Measurements from ENCODE around the gene ZFAND5.

The ZFAND5 gene

DNA sequence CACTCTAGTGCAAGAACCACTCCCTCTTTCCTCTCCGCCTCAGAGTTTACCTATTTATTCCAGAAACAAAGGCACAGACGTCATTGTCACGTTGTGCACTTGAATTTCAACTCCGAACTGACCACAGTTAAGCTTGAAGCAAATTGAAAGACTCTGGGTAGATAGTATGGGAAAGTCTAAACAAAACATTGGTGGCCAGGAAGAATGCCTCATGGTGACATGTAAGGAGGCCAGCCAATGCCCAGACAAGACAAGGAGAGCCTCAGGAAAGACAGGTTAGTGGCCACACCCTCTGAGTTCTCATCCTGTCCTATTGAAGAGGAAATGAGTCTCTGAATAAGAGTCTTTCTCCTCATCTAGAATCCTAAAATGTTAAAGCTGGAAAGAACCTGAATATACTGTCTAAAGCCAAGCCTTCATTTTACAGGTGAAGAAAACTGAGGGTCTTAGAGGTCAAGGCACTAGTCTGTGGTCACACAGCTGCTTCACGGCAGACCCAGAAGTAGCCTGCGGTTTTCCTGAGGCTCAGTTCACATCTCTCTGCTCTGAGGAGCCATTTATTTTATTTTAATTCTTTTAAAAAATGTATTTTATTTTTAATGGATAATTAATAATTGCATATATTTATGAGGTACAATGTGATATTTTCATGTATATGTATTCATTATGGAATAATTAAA is 30.2 kb downstream of the ZFAND5 start:
- H3K9ac ChIP-seq (ENCODE audit: low read length), result no peak overlapping the region
- no peaks in the 10 kb centered on the region for H3K36me3 ChIP-seq (ENCODE audit: control insufficient read depth, insufficient read depth, low read length)
- no peak overlapping the region for H3K4me3 ChIP-seq (ENCODE audit: low read length)
- no peaks in the 10 kb centered on the region for H3K4me1 ChIP-seq (ENCODE audit: control insufficient read depth, insufficient read depth, low read length)
- no peaks in the 10 kb centered on the region for H3K9me3 ChIP-seq (ENCODE audit: control insufficient read depth, low read length)
- H3K27me3 ChIP-seq (ENCODE audit: control insufficient read depth, insufficient read depth, low read length), result no peaks in the 10 kb centered on the region

DNA sequence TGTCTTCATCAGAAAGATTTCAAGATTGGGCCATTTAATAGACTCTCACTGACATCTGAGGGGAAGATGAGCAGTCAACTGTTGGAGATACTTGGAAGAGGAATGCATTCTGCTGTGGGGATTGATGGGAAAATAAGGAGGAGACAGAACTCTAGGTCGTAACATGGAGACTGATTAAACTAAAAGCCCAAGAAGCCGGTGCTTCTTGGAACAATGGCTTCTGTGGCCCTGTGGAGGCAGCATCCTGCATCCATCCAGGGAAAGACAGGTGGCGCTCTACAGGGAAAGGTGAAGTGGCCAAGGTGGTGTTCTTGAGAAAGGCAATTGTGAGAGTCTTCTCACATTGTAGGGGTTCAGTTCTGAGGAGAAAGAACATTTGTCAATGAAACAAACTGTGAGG is 31.3 kb downstream of the ZFAND5 start:
- Histone ChIP-seq H3K4me1 (ENCODE audit: control insufficient read depth, insufficient read depth, low read length) (no peaks in the 10 kb centered on the region), H3K9me3 (ENCODE audit: control insufficient read depth, low read length) (no peaks in the 10 kb centered on the region), H3K36me3 (ENCODE audit: control insufficient read depth, insufficient read depth, low read length) (no peaks in the 10 kb centered on the region), H3K4me3 (ENCODE audit: low read length) (no peak overlapping the region), H3K9ac (ENCODE audit: low read length) (no peak overlapping the region), H3K27me3 (ENCODE audit: control insufficient read depth, insufficient read depth, low read length) (no peaks in the 10 kb centered on the region)

DNA sequence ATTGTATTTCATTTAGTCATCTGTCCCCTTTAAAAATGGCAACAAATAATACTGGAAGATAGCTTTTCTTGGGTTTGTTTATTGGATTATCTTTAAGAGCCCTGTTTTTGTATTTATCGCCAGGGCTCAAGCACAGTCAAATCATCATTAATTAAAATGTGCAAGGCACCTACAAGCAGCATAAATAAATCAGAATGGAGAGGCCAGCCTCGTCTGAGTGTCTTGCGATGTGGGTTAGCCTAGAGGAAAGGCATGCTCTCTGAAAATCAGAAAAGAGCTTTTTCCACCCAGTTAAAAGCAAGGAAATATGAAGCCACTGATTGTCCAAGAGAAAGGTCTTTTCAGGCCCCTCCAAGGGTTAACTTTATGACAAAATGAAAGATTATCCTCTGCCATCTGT is 31.8 kb downstream of the ZFAND5 start:
- Histone ChIP-seq H3K27me3 (ENCODE audit: control insufficient read depth, insufficient read depth, low read length) (no peaks in the 10 kb centered on the region), H3K9ac (ENCODE audit: low read length) (no peak overlapping the region), H3K4me1 (ENCODE audit: control insufficient read depth, insufficient read depth, low read length) (no peaks in the 10 kb centered on the region), H3K4me3 (ENCODE audit: low read length) (no peak overlapping the region), H3K36me3 (ENCODE audit: control insufficient read depth, insufficient read depth, low read length) (no peaks in the 10 kb centered on the region), H3K9me3 (ENCODE audit: control insufficient read depth, low read length) (no peaks in the 10 kb centered on the region)

DNA sequence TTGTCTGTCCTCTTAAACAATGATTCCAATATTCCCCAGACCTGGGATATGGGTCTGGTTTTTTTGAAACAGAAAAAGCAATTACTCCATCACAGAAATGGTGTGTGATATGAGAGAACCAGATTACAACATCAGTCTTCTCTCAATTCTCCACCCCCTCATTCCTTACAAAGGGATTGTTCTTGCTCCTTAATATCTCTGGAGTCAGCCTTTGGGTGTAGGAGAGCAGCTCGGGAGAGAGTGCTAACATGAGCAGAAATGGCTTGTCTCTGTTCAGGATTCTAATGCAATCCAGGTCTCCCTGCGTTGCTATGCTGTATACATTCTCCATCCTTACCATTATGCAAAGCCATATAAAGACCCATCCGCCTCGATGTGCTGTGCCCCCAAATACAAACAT is 32.7 kb downstream of the ZFAND5 start:
- H3K27me3 ChIP-seq (ENCODE audit: control insufficient read depth, insufficient read depth, low read length), result no peaks in the 10 kb centered on the region
- no peaks in the 10 kb centered on the region for H3K4me1 ChIP-seq (ENCODE audit: control insufficient read depth, insufficient read depth, low read length)
- peak overlapping the region; percentile 8 for H3K4me3 ChIP-seq (ENCODE audit: low read length)
- no peaks in the 10 kb centered on the region for H3K9me3 ChIP-seq (ENCODE audit: control insufficient read depth, low read length)
- H3K36me3 ChIP-seq (ENCODE audit: control insufficient read depth, insufficient read depth, low read length), result no peaks in the 10 kb centered on the region
- no peak overlapping the region for H3K9ac ChIP-seq (ENCODE audit: low read length)

DNA sequence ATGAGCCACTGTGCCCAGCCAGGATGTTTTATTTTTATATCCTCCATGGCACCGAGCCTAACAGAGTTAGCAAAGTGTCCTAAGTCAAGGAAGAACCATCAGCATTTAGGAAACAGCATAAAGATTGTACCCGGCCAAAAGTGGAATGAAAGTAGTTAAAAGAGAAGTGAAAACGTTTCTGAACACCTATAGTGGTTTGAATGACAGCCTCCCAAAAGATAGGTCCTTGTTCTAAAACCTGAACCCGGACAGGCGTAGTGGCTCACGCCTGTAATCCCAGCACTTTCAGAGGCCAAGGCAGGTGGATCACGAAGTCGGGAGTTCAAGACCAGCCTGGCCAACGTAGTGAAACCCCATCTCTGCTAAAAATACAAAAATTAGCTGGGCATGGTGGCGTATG is 37.4 kb downstream of the ZFAND5 start:
- no peak overlapping the region for H3K4me3 ChIP-seq (ENCODE audit: low read length)
- H3K9me3 ChIP-seq (ENCODE audit: control insufficient read depth, low read length), result no peaks in the 10 kb centered on the region
- H3K27me3 ChIP-seq (ENCODE audit: control insufficient read depth, insufficient read depth, low read length), result no peaks in the 10 kb centered on the region
- no peaks in the 10 kb centered on the region for H3K4me1 ChIP-seq (ENCODE audit: control insufficient read depth, insufficient read depth, low read length)
- no peak overlapping the region for H3K9ac ChIP-seq (ENCODE audit: low read length)
- H3K36me3 ChIP-seq (ENCODE audit: control insufficient read depth, insufficient read depth, low read length), result no peaks in the 10 kb centered on the region

DNA sequence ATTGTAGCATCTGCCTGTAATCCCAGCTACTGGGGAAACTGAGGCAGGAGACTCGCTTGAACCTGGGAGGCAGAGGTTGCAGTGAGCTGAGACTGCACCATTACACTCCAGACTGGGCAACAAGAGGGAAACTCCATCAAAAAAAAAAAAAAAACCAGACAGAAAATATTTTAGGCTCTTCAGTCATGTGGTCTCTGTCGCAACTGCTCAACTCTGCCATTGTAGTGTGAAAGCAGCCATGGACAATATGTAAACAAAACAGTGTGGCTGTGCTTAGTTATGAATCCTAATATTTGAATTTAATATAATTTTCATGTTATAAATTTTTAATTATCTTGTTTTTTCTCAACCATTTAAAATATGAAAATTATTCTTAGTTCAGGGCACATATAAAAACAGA is 38.4 kb downstream of the ZFAND5 start:
- no peaks in the 10 kb centered on the region for H3K36me3 ChIP-seq (ENCODE audit: control insufficient read depth, insufficient read depth, low read length)
- no peak overlapping the region for H3K4me3 ChIP-seq (ENCODE audit: low read length)
- H3K4me1 ChIP-seq (ENCODE audit: control insufficient read depth, insufficient read depth, low read length), result no peaks in the 10 kb centered on the region
- no peaks in the 10 kb centered on the region for H3K9me3 ChIP-seq (ENCODE audit: control insufficient read depth, low read length)
- no peaks in the 10 kb centered on the region for H3K27me3 ChIP-seq (ENCODE audit: control insufficient read depth, insufficient read depth, low read length)
- no peak overlapping the region for H3K9ac ChIP-seq (ENCODE audit: low read length)

DNA sequence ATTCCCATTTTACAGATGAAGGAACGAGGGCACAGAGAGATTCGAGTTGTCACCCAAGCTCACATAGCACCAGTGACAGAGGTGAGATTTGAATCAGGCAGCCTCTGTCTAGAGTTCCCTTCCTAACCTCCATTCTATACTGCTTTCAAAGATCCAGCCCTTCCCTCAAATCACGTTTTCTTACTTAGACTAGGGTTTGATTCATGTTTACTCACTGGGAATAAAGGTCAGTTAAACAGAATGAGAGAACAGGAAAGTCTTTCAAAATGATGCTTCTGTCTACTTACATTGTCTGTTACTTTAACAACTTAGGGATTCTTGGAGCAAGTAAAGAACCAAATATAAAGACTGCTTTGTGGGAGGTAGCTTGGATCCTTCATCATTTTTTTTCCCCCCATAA is 40.0 kb downstream of the ZFAND5 start:
- no peaks in the 10 kb centered on the region for H3K27me3 ChIP-seq (ENCODE audit: control insufficient read depth, insufficient read depth, low read length)
- H3K4me1 ChIP-seq (ENCODE audit: control insufficient read depth, insufficient read depth, low read length), result no peaks in the 10 kb centered on the region
- H3K36me3 ChIP-seq (ENCODE audit: control insufficient read depth, insufficient read depth, low read length), result no peaks in the 10 kb centered on the region
- no peak overlapping the region for H3K4me3 ChIP-seq (ENCODE audit: low read length)
- no peak overlapping the region for H3K9ac ChIP-seq (ENCODE audit: low read length)
- H3K9me3 ChIP-seq (ENCODE audit: control insufficient read depth, low read length), result no peaks in the 10 kb centered on the region

DNA sequence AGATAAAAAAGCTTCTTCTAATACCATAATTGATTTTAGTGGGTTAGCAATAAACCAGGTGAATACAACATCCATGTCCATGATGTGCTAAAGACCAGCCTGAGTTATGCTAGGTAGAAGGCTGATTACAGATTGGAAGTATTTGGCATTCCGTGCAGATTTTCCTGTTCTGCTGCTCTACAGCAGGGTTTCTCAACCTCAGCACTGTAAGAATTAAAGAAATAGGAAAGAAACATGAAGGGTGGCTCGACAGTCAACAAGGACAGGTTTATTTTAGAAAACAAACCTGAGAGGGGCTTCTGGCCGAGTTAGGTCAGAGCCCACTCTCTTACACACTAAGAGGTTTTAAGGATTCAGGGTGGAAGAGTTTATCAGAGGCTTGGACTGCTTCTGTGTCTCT is 42.3 kb downstream of the ZFAND5 start:
- Histone ChIP-seq H3K9me3 (ENCODE audit: control insufficient read depth, low read length) (no peaks in the 10 kb centered on the region), H3K4me1 (ENCODE audit: control insufficient read depth, insufficient read depth, low read length) (no peaks in the 10 kb centered on the region), H3K4me3 (ENCODE audit: low read length) (no peak overlapping the region), H3K36me3 (ENCODE audit: control insufficient read depth, insufficient read depth, low read length) (no peaks in the 10 kb centered on the region), H3K27me3 (ENCODE audit: control insufficient read depth, insufficient read depth, low read length) (no peaks in the 10 kb centered on the region), H3K9ac (ENCODE audit: low read length) (no peak overlapping the region)

DNA sequence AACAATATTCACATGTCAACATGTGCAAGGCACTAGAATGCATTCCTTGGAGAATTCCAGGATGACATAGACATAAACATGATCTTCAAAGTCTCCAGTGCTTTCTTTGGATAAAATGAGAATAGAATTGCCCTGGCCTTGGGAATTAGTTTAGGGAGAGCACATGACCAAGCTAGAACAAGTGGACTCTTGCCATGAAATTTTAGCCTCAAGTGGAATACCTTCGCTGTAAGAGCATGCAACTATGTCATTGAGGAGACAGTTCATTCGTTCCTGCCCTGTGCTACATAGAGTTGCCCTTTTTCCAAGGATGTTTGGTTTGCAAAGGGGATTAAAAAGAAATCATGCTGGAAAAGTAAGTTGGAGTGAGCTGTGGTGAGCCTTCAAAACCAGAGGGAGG is 42.7 kb downstream of the ZFAND5 start:
- Histone ChIP-seq H3K27me3 (ENCODE audit: control insufficient read depth, insufficient read depth, low read length) (no peaks in the 10 kb centered on the region), H3K9me3 (ENCODE audit: control insufficient read depth, low read length) (no peaks in the 10 kb centered on the region), H3K36me3 (ENCODE audit: control insufficient read depth, insufficient read depth, low read length) (no peaks in the 10 kb centered on the region), H3K9ac (ENCODE audit: low read length) (no peak overlapping the region), H3K4me3 (ENCODE audit: low read length) (no peak overlapping the region), H3K4me1 (ENCODE audit: control insufficient read depth, insufficient read depth, low read length) (no peaks in the 10 kb centered on the region)

DNA sequence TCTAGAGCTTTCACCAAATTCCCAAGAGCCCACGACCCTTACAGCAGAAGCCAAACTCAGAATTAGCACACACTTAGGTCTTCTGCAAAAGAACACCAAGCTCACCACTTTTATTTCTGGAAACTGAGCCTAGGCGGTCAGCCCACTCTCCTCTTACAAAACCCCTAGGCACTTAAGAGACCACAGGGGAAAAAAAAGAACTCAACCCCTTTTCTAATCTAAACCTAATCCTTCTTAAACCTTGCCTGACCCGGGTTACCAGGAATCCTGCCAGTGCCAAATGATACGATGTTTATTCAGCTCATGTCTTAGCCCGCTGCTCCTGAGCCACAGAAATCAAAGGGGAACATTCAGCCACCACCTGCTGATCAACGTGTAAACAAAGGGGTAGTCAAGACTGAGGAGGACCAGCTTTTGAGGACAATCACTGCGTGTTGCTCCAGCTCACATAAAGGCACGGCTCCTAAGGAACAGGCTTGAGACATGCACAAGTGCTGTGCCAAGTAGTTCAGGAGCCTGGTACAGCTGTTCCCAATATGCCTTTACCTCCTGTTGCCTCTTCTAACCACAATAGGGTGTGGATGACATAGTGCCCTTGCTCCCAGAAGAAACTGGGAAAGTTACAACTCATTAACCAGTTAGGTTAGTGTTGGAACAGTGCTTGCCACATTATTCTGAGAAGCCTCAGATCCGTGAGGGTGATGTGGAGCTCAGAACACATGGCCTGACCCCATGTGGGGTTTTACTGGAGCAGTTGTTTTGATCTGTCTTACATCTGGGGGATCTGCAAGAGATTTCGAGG is 49.3 kb downstream of the ZFAND5 start:
- Histone ChIP-seq H3K36me3 (ENCODE audit: control insufficient read depth, insufficient read depth, low read length) (no peaks in the 10 kb centered on the region), H3K9me3 (ENCODE audit: control insufficient read depth, low read length) (no peaks in the 10 kb centered on the region), H3K27me3 (ENCODE audit: control insufficient read depth, insufficient read depth, low read length) (no peaks in the 10 kb centered on the region), H3K4me1 (ENCODE audit: control insufficient read depth, insufficient read depth, low read length) (peaks cover 30% of the 10 kb centered on the region), H3K4me3 (ENCODE audit: low read length) (no peak overlapping the region), H3K9ac (ENCODE audit: low read length) (peak overlapping the region; percentile 44)

DNA sequence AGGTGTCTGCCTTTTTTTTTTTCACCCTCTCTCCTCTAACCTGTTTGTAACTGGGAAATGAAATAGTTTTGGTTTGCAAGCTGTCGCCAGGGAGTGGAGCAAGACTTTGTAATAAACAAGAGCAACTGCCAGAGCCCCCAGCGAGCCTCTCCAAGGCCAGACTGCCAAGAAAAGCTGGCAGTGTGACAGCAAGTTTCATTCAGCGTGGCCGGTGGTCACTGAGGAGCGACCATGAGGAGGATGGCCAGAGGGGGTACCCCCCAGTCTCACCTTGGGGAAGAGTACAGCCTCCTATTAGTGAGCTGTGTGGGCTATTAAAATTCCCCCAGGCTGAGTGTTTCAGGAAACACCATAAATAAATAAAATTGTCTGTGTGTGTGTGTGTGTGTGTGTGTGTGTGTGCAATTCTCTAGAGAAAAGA is 49.9 kb downstream of the ZFAND5 start:
- Histone ChIP-seq H3K36me3 (ENCODE audit: control insufficient read depth, insufficient read depth, low read length) (no peaks in the 10 kb centered on the region), H3K4me1 (ENCODE audit: control insufficient read depth, insufficient read depth, low read length) (peaks cover 30% of the 10 kb centered on the region), H3K27me3 (ENCODE audit: control insufficient read depth, insufficient read depth, low read length) (no peaks in the 10 kb centered on the region), H3K9ac (ENCODE audit: low read length) (peak overlapping the region; percentile 44), H3K4me3 (ENCODE audit: low read length) (no peak overlapping the region), H3K9me3 (ENCODE audit: control insufficient read depth, low read length) (no peaks in the 10 kb centered on the region)

DNA sequence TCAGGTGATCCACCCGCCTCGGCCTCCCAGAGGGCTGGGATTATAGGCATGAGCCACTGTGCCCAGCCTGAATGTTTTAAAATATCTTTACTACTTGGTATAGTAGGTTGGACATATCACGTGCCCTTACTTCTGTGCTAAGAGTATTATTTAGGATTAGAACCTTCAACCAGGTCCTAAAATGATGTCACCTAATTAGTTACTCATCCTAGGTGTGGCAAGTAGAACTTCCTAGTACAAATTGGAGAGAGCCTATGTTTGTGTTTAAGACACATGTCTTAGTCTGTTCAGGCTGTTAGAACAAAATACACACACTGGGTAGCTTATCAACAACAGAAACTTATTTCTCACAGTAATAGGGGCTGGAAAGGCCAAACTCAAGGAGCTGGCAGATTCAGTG is 51.5 kb downstream of the ZFAND5 start:
- Histone ChIP-seq H3K9ac (ENCODE audit: low read length) (no peak overlapping the region), H3K4me1 (ENCODE audit: control insufficient read depth, insufficient read depth, low read length) (peaks cover 34% of the 10 kb centered on the region), H3K4me3 (ENCODE audit: low read length) (no peak overlapping the region), H3K36me3 (ENCODE audit: control insufficient read depth, insufficient read depth, low read length) (no peaks in the 10 kb centered on the region), H3K27me3 (ENCODE audit: control insufficient read depth, insufficient read depth, low read length) (no peaks in the 10 kb centered on the region), H3K9me3 (ENCODE audit: control insufficient read depth, low read length) (no peaks in the 10 kb centered on the region)

Data from mucosa of stomach (tissue), 1 donor.